GM21528 (cell line): ENCODE results near the gene TXNDC11.

ENCODE experiments used
- ATAC-seq: cut with Tn5 transposase; IDR thresholded peaks from one replicate; pipeline ENCODE4 v1.9.1; 2021; ENCODE audit warnings: mild to moderate bottlenecking, moderate library complexity; ENCODE audit not compliant: unreplicated experiment, low FRiP score

The TXNDC11 gene

GRCh38 chr16:11725457-11725856, 17.2 kb downstream of the TXNDC11 start:
- no peak for ATAC-seq

GRCh38 chr16:11722468-11722808, 20.2 kb downstream of the TXNDC11 start:
- no peak for ATAC-seq

GRCh38 chr16:11721781-11722467, 20.7 kb downstream of the TXNDC11 start:
- no peak for ATAC-seq

GRCh38 chr16:11719762-11720161, 22.9 kb downstream of the TXNDC11 start:
- no peak for ATAC-seq

- ATAC-seq: no peak
Measured at GRCh38 chr16:11719171-11719570, 23.5 kb downstream of the TXNDC11 start.

GRCh38 chr16:11717811-11718210, 24.8 kb downstream of the TXNDC11 start:
- ATAC-seq: no peak

GRCh38 chr16:11716336-11716735, 26.3 kb downstream of the TXNDC11 start:
- ATAC-seq: no peak

- no peak for ATAC-seq
Measured at GRCh38 chr16:11715246-11715947, 27.3 kb downstream of the TXNDC11 start.

- no peak for ATAC-seq
Measured at GRCh38 chr16:11712122-11712521, 30.5 kb downstream of the TXNDC11 start.

- no peak for ATAC-seq
Measured at GRCh38 chr16:11711662-11712061, 31.0 kb downstream of the TXNDC11 start.

- no peak for ATAC-seq
Measured at GRCh38 chr16:11708421-11708820, 34.2 kb downstream of the TXNDC11 start.

- ATAC-seq: no peak
Measured at GRCh38 chr16:11707679-11708197, 34.9 kb downstream of the TXNDC11 start.

GRCh38 chr16:11706180-11706742, 36.4 kb downstream of the TXNDC11 start:
- no peak for ATAC-seq

- ATAC-seq: no peak
Measured at GRCh38 chr16:11705311-11706025, 37.2 kb downstream of the TXNDC11 start.

- ATAC-seq: no peak
Measured at GRCh38 chr16:11700264-11701029, 42.2 kb downstream of the TXNDC11 start.

- no peak for ATAC-seq
Measured at GRCh38 chr16:11699234-11699894, 43.3 kb downstream of the TXNDC11 start.

GRCh38 chr16:11698271-11698689, 44.4 kb downstream of the TXNDC11 start:
- no peak for ATAC-seq

GRCh38 chr16:11697319-11697718, 45.3 kb downstream of the TXNDC11 start:
- no peak for ATAC-seq

GRCh38 chr16:11696266-11697012, 46.2 kb downstream of the TXNDC11 start:
- ATAC-seq: no peak
